GM04503 (cell line): Measurements from ENCODE around the gene LRRTM1.

Experiments
- DNase-seq: peaks from one replicate; pipeline ENCODE4 v3.0.0-alpha.2; 2012; ENCODE audit warnings: low read depth

LRRTM1 gene

DNA sequence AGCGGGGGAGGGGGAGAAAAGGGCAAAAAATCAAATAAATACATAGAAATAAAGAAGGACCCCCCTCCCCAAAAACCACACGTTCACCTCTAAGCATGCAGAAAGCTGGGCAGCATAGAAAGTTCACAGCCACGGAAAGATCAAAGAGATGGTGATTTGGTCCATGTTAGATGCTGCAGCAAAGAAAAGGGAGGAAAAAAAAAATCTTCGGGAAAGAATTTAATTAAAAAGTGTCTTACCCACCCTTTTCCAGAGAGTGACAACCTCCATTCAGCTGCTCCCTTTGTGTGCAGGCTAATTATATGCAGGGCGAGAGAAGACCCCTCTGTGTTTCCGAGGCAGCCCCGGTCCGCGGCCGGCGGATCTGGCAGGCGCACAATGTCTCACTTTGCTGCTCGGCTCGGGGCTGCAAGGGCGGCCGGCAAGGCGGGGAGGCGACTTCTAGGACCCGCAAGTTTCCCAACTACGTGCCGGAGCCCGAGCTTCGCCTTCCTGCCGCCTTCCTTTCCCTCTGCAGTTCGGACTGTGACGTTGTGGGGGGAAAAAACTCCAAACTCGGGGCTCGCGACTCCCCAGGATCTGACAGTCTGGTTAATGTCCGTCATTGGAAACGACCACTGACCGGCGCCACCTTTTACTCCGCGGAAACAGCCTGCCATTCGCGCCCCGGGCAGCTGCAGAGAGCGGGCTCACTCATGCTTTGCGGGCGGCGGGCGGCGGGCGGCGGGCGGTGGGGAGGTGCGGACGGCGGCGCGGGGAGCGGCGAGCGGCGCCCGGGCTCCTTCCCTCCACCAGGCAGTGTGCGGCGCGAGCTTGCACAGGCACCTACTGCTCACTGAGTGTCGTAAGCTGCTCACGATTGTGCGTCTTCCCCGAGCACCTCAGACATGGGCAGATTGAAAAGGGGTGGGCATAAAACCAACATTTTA lies at the start of gene LRRTM1:
TSS of gene LRRTM1 (minus strand) at position 844 of the 929 bp plus-strand sequence. CDS start 933 bp downstream, outside the sequence.
- DNase-seq = no peak

DNA sequence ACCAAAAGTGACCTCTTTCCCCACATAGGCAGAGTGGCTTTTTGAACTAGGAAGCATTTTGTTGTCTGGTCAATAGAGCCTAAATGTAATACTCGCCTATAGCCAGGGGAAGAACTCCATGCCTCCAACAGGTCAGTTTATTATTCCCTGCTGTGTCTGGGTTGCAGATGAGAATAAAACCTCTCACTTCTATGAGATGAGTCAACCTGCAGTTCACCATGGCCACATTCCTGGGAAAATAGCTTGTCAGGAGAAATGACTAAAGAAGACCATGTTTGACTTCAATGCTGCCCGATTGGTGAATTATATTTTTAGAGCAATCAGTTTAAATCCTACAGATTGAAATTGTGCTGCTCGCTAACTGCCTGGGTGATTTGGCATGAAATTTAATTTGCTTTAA lies 46.7 kb upstream of the LRRTM1 start:
- DNase-seq = no peak

- DNase-seq = no peak
Observed at GRCh38 chr2:80348953-80349352, 44.4 kb upstream of the LRRTM1 start.

DNA sequence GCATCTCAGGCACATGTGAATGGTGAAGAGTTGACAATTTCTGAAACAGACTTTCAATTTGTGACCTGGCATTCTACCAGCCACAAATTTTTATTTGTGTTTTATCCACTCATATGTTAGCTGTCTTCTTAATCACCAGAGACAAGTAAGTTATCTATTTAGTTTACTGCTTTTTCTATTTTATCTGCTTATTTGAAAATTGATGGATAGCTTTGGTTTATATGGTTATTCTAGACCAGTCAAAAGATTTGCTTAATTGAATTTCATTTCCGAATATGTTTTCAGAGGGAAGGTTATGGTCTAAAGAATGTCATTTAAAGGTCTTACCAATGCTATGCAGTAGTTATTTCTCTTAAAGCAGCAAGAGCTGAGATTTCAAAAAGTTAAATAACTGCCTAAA lies 43.5 kb upstream of the LRRTM1 start:
- no peak for DNase-seq

DNA sequence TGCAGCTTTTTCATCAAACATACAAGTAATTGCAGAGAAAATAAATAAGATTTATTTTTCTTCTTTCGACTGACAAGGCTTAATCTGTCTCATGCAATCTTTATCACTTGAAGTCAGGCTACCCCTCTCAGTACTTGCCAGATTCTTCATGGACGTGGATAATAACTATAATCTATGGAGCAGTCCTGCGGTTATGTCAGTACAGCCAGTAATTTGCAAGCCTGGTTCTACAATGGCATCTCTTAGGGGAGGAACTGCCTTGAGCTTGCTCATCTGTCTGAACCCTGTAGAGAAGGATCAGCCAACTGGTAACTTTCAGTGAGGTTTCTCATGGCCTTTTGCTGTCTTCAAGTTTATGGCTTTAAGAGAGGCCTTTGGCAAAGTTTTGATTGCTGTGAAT lies 35.5 kb upstream of the LRRTM1 start:
- DNase-seq = no peak

GRCh38 chr2:80338794-80339193 lies 34.2 kb upstream of the LRRTM1 start:
- no peak for DNase-seq

DNA sequence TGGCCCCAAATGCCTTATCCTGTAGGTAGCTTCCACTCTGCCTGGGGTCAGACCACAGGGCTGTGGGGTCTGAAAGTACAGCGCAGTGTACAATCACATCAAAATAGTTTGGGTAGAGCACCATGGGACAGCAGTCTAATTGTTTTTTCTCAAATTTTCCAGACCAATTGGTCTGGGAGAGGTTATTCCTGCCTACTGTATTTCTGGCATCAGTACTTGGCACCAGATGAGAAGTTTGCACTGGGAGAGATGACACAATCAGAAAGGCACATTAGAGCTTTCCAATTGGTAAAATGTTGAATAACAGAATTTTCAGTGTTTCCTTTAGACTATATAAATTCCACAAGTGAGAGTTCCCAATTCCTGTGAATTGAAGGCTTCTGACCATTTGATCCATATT lies 30.9 kb upstream of the LRRTM1 start:
- DNase-seq = no peak

DNA sequence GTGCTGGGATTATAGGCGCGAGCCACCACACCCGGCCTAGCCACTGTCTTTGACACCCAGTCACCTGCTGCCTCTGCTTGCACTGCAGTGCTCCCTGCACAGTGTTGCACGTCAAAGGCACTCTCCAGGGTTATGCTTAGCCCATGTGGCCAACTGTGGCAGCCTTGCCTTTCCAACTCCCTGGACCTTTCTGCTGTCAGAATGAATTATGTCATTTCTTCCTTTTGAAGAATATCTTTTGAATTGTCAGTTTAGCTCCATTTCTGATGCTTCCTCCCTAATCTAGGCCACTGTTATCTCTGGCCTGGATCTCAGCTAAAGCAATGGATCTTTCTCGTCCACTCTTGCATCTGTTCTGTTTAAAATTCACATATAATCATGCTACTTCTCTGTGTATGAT lies 29.3 kb upstream of the LRRTM1 start:
- DNase-seq = no peak

GRCh38 chr2:80330527-80331450 lies 26.2 kb upstream of the LRRTM1 start:
- no peak for DNase-seq

DNA sequence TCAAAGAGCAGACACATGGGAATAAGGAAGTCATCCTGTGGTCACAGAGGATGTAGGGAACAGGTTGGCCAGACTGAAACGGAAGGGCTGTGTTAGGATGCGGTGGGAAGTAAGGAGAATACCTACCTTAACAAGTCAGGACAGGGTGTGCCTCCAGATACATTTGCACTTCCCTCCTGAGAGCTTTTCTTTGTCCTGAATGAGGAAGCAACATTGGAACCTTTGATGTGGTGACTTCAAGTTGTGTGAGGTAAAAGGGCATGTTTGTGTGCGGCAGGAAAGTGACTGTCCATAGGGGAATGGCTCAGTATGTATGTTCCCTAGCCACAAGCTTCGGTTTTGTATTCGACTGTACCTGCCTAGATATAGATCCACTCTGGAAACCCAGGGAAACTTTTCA lies 24.9 kb upstream of the LRRTM1 start:
- DNase-seq = no peak

GRCh38 chr2:80328159-80328571 lies 23.6 kb upstream of the LRRTM1 start:
- no peak for DNase-seq

GRCh38 chr2:80326861-80327260 lies 22.3 kb upstream of the LRRTM1 start:
- DNase-seq = no peak

- DNase-seq = no peak
Observed at GRCh38 chr2:80326214-80326613, 21.7 kb upstream of the LRRTM1 start.

GRCh38 chr2:80324525-80324924 lies 20.0 kb upstream of the LRRTM1 start:
- no peak for DNase-seq

- no peak for DNase-seq
Observed at GRCh38 chr2:80323610-80324009, 19.1 kb upstream of the LRRTM1 start.

DNA sequence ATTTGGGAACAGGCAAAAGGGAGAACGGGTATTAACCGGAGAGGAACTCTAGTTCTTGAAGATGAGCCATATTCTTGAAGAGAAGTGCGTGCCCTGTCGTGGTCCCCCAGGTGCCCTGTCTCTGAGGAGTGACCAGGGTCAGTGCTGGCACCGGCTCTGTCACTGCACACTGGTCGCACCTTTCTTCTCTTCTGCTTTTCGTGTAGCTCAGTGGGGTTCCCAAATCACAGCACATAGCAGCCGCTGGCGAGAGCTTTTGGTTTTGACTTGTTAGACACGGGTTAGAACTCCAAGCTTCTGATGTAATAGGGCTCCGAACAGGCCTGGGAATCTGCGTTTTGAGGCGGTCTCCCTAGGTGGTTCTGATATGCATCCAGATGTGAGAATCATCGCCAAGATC lies 18.4 kb upstream of the LRRTM1 start:
- no peak for DNase-seq

- DNase-seq = no peak
Observed at GRCh38 chr2:80322311-80322920, 17.9 kb upstream of the LRRTM1 start.

DNA sequence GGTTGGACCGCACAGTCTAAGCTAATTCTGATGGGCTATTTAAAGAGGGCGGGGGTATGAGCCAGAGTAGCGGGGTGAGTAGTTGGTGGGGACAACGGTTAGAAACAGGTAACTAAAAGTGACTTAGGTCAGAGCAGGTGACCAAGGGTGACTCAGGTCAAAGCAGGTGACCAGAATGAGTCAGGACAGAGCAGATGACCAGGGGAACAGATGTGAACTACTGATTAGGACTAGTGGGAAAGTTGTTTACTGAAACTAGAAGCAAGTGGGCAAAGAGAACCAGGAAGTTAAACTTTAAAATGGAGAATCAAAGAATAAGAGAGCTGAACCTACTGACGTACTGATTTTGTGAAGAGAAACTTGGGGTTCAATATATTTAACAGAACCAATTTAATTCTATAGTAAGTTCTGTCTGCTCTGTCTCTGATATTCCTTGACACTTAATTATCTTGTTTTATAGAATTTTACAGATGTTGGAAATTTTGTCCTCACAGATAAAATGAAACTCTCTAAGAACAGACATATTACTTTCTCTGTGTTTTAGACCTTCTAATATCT lies 7.8 kb upstream of the LRRTM1 start:
- no peak for DNase-seq

- no peak for DNase-seq
Observed at GRCh38 chr2:80311304-80311703, 6.8 kb upstream of the LRRTM1 start.

GRCh38 chr2:80303006-80303908 lies 1.3 kb downstream of the LRRTM1 start:
- DNase-seq = no peak
